ENCODE data around the gene ESPL1.
A peak's percentile ranks its signal among the peaks of the same experiment; 100 is the strongest.
"Not testable (repeated sequence)": the region's sequence is repeated elsewhere in the genome, so short reads cannot be mapped to it uniquely, and the experiment has no call there.

The ESPL1 gene

DNA sequence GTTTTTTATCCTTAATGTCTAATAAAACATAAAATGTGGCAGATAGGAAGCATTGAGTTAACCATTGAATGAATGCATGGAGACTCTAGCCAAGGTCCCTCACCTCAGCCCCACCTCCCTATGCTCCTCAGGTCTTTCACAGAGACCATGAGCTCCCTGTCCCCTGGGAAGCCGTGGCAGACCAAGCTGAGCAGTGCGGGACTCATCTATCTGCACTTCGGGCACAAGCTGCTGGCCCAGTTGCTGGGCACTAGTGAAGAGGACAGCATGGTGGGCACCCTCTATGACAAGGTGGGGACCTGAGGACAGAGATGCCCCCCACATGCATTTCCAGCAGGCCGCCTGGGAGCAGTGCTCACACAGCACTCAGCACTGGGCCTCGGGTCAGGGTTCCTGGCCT is 34.8 kb downstream of the ESPL1 start:
- DNase-seq, result no peak

DNA sequence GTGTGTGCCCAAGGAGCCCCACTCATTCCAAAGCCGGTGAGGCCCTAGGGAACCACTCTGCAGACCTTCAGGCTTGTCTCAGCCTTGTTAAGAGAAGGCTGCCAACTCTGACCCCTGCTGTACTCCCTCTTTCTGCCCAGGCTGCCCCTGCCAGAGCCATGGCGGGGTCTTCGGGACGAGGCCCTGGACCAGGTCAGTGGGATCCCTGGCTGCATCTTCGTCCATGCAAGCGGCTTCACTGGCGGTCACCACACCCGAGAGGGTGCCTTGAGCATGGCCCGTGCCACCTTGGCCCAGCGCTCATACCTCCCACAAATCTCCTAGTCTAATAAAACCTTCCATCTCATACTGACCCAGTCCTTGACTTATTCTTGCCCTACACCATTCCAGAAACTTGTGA is 38.7 kb downstream of the ESPL1 start:
- no peak for DNase-seq

DNA sequence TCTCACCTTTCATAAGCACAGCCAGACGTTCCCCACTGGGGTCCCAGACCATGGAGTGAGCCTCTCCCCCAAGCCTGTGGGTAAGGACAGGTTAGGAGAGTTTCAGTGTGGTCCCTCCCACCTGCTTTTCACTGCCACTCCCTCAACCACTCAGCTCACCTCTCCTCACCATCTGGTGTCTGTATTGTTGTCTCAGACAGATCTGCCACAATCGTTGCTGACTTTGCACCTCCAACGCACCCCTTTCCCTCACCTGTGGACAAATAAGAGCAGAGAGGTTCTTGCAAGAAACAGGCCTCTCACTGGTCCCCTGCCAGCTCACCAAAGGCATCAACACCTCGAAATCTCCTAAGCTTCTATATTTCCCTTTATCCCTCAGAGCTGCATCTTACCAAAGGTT is 40.2 kb downstream of the ESPL1 start:
- no peak for DNase-seq

DNA sequence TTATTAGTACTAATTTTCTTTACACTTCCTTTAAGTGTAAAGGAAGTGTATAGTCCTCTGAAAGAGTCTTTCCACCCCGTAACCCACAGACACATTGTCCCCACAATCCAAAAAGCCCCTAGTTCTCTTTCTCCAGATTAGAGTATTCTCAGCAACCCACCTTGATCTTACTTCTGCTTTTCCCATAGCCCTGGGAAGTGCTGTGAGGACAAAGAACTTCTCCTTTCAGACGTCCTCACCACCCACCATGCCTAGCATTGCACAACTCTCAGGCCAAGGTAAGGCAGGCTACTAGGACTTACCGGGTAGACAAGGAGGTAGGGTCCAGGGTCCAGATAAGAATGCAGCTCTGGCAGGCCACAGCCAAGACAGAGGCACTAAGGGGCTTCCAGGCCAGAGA is 45.9 kb downstream of the ESPL1 start:
- no peak for DNase-seq

DNA sequence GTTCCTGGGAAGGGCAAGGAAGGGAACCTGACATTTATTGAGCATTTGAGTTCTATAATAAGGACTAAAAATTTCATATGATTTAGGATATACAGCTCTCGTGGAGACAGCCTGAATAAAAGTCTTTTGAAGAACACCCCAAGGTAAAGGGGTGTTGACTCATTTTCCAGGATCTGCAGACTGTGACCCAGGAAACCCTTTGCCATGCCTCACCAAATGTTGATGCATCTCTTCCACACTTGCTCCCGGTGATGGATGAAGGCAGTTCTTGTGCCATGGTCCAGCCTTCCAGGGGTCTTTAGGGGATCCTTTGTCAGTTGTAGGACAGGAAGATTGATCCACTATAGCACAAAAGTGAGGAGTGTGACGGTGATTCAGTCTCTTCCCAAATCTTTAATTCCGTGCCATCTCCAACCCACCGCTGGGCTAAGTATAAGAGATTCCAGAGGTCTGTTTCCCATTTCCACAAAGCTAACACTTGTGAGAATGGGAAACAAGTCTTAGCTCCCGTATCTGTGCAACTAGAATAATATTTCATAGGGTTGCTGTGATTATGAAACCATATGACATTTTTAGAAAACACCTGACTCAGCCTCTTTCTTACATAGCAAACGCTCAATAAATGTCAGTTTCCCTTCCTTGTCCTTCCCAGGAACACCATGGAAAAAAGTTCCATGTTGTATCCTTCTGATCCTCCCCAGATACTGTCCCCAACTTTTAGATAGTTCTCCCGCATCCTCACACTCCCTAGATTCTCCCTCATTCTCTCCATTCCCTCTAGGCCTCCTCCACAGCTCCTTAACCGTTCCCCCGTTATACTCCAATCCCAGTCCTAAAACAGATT is 52.5 kb downstream of the ESPL1 start:
- DNase-seq, result no peak

DNA sequence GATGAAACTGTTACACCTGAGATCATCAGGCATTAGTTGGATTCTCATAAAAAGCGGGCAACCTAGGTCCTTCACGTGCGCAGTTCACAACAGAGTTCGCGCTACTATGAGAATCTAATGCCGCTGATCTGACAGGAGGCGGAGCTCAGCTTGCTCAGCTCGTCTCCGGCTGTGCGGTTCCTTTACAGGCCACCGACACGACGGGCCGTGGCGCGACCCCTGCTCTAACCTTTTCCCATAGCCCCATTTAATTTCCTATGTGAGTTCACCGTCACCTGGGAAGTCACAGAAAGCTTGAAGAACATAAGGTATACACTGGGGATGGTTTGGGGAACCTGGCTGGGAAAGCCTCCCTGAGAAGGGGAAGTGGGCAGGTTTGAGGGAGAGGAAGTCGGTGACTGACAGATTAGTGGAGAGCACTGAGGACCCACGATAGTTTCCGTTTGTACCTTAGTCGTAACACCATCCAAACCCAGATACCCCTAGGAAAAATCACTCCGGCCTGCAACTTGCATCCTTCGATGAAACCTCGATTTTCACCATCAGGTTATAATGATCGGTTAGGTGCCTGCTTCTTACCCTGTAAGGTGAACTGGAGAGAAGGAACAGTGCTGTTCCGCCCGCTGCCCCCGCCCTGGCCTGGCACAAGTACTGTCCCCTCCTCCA is 56.1 kb downstream of the ESPL1 start:
- DNase-seq, result peak in 1 of 2 donors; percentile 42

DNA sequence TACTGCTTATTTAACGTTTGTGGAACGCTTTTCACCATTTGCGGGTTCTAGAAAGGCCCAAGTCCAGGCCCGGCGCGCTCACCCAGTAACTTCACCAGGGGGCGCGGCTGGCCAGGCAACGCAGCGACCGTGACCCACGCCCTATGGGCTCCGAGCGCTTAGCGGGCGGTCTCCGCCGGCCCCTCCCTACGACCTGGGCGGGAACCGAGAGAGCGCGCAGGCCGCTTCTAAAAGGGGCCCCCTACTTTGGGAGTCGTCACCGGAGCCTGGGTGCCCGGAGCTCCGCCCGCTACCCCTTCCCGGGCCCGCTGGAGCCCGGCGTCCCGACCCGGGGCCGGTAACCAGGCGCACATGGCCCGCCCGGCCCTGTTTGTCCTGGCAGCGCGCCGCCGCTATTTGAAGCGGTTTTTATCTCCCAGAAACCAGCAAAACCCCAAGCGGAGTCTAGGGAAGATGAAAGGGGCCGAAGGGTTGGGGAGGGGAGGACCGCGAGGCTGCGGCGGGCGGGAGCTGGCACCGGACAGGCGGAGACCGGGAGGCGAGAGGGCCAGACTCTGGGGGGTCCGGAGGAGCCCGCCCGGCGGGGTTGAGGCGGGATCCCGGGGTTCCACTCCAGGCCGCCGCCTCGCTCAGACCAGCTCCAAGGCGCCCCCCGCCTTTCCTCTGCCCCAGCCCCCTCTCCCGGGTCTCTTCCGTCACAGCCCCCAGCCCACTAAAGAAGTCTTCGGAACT is 56.8 kb downstream of the ESPL1 start:
- peak; percentile 91 for DNase-seq

DNA sequence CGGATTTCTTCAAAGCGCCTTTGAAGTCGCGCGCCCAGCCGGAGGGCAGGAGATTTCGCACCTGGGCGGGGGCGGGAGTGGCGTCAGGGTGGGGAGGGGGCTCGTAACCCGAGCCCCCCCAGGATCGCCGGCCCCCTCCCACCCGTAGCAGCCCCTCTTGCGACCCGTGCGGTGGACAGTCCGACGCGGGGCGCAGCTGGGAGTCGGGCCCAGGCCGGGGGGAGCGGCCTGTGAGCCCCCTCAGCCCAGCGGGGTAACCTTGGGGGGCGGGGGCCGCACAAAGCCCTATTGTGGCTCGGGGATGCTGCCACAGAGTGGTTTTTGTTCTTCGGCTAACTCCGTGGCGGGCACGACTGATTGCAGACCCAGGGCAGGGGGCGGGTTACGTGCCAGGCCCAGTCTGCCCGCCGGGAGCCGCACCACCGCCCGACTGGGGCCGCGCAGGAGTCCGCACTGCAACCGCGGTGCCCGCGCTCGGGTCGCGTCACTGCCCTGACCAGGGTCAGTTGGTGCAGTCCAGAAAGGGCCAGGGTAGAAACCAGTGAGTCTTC is 57.5 kb downstream of the ESPL1 start:
- peak; percentile 84 to 89 for DNase-seq

DNA sequence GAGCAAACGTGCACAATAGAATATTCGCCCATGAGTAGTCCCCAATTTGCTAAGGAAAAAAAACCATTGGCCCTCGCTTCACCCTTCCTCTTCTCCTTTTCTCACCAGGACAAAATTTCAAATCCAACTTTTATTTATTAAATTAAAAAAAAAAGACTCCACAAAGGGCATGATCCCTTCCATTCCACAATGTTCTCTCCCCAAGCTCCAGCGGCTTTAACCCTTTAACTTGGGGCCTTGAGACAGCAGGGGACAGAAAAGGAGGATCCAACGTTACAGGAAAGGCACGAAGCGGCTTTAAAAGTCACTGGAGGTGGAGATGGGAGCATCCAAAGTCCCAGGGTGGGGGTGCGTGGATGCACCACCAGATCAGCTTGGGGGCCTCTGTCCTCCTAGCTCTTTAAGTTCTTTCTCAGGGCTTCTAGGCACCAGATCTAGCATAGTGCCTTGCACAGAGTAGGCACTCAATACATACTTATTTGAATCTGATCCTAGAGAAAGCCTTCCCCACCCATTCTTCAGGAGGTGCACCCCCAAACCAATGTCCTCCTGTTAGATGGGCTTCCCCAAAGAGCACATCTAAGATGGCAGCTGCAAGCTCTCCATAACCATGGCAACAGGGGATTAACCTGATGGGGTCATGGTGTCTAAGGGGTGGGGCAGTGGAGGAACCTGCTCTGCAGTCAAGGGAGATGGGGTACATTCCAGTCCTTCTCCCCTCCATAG is 58.5 kb downstream of the ESPL1 start:
- DNase-seq, result no peak

DNA sequence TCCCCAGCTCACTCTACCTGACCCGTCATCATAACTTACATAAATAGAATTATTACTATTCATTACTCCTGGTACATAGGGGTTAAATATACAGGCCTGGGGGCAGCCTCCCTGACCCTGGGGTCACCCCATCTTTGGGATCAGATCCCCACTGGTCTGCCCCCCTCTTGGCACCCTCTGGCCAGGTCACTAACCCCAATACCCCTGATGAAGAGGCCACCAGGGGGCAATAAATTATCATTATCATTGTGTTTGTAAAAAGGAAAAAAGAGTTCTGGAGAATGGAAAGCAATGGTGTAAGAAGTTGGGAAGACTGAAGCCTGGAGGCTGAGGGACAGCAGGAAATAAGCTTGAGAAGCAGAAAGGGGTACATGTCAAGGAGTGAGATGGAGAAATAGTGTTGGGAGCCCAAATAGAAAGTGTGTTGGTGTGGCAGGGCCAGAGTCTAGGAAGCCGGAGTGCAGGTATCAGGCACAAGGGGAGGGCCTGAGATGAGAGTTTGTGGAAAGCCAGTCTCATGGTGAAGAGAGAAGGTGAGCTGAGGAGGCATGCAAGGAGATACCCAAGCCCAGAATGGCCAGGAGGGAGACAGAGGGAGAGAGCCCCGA is 59.4 kb downstream of the ESPL1 start:
- DNase-seq, result no peak

DNA sequence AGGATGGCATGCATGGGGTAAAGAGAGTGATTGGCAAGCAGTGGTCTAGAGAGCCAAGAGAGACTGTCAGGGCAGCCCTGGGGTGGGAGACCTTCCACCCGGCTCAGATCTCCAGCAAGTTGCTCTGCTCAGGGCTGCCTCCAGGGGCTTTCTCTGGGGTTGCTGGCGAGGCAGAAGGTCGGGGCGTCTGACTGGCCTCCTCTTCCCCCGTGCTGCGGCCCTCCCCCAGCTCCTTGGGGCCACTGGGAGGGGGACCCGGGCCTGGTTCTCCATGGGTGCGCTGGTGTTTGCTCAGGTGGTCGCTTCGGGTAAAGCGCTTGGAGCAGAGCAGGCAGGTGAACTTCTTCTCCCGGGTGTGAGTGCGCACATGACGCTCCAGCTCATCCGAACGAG is 59.9 kb downstream of the ESPL1 start:
- no peak for DNase-seq

DNA sequence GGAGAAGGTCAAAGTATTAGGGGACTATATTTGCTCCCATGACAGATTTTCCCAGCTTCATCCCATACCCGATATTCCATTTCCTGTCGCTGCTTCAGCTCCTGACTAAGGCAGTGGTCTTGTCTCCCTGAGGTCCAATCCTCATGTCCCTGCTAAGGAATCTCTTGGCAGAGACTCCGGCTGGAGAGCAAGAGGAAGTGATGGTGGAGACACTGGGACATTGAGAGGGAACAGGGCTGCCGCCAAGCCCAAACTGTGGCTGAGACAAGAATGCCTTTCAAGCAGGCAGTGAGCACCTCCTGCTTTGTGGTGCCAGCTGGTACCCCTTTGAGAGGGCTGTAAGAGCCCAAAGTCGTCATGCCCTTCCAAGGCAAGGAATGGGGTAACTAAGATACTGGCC is 62.6 kb downstream of the ESPL1 start:
- no peak for DNase-seq

DNA sequence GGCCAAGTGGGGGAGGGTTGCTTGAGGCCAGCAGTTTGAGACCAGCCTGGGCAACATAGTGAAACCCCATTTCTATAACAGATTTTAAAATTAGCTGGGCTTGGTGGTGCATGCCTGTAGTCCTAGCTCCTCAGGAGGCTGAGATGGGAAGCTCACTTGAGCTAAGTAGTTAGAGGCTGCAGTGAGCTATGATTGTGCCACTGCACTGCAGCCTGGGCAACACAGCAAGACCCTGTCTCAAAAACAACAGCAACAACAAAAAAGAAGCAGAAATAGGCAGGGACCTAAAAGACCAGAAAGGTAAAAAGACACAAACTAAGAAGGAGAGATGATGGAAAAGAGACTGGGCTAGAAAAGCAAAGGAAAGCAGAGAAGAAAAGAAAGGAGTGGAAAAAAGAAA is 64.2 kb downstream of the ESPL1 start:
- DNase-seq, result not testable (repeated sequence)

DNA sequence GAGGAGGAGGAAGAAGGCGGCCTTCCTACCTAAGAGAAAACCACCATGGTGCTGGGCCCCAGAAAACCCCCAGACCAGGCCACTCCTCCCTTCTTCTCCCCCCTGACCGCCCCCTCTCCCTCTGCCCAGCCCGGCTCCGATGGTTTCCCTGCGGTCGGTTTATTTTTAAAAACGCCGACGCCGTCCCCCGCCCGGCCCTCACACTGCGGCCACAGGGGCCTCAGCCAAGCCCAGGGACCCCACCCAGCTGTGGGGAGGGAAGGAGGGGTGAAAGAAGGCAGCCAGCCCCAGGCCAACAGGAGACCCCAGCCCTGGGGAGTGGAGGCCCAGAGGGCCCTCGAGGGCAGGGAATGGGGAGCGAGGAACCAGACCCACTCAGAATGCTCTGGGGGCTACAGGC is 64.6 kb downstream of the ESPL1 start:
- DNase-seq, result no peak

DNA sequence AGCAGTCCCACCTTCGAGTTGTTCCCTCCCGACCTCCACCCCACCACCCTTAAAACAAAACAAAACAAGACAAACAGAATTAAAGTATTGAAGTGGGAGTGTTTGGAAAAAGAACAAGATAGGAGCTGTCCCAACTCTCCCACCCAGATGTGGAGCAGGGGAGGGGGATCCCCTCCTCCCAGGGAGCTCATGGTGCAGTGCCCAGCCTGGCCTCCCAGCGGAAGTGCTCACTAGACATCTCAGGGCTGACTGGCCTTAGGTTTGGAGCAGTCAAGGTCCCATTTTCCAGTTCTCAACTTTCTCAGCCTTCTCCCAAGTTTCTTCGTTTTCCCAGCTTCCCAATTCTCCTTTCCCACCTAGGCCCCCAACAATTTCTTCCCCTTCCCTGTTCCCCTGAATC is 65.2 kb downstream of the ESPL1 start:
- no peak for DNase-seq

DNA sequence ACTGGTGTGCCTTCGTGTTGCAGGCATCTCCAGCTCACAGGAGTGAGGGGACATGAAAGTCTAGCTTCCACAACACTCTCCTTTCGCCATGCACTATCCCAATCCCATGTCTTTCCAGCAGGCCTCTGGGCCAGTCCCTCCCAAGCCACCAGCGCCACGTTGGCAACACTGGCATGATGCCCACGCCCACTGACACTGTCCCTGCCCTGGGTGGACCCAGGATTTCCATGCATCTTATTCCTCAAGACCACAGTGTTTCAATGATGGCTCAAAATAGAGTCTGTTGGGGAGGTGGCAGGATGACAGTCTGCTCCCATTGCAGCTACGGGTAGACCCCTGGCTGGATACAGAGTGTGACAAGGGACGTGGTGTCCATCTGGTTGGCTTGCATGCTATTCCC is 65.7 kb downstream of the ESPL1 start:
- no peak for DNase-seq

DNA sequence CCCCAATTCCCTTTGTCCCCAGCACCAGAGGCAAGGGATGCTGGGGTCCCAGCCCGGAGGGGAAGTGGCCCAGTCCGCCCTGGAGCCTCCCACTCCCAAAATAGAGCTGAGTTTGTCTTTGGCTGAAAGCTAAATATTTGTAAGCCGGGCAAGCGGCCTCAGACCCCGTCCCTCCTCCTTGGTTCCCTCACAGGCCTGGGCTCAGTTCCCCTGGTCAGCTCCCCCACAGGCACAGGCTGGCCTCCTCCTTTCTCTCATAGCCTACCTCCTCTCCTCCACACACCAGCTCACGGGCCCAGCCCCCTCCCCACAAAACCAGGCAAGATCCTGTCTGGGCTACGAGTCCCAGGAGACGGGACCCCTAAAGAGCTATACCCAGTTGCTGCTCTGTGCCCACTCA is 66.7 kb downstream of the ESPL1 start:
- no peak for DNase-seq

DNA sequence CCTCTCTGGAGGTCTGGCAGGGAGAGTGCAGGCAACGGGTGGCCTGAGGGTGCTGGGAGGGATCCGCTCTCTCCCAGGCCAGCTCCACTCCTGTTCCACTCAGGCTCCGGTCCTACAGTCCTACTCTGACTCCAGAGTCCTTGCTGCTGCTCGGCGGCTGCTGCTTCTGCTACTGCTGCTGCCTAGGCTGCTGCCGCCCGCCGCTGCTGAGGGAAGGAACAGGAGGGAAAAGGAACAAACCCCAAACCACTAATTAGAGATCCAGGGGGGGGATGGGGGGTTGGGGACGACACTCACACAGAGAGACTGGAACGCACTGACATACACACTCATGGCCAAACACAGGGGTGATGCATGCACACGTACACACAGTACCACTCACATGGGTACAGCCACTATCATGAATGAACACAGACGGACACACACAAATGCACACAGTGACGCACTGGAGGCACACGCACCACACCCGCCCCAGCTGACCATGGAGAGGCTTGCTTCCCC is 68.1 kb downstream of the ESPL1 start, which contains the start of gene SP7:
TSS of gene SP7 (minus strand) at position 174 of the 501 bp plus-strand sequence. CDS start 708 bp downstream, outside the sequence.
- no peak for DNase-seq

DNA sequence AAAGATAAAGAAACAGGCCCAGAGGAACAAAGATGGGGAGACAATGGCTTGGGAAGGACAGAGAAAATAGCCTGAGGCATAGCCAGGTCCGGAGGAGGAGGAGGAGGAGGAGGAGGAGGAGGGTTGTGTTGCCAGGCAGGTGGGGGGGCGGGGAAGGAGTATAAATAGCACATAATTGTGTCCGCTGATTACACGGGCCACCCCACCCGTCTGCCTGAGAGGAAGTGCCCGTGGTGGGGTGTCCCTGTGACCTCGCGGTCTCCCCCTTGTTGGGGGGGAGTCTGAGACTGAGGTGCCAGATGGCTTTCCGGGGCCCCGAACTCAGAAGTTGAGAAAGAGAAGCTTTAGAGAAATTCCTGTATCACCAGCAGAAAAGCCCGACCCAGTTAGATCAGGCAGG is 69.9 kb downstream of the ESPL1 start:
- no peak for DNase-seq

DNA sequence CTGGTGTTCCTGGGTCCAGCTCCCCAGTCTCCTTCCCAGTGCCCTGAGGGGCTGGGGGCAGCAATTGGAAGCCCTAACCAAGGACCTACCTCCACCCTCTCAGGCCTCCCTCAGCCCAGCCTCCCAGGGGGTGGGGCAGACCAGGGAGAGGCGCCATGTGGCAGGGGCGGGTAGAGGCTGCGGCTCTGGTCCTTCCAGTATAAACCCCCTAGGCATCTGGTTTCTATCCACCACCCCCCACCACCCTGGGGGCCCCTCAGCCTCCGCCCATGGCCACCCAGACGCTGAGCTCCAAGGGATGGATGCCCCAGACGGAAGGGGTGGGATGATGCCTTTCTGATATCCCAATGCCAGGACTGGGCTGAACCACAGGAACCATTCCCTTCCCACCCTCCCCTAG is 70.8 kb downstream of the ESPL1 start:
- DNase-seq, result no peak

DNA sequence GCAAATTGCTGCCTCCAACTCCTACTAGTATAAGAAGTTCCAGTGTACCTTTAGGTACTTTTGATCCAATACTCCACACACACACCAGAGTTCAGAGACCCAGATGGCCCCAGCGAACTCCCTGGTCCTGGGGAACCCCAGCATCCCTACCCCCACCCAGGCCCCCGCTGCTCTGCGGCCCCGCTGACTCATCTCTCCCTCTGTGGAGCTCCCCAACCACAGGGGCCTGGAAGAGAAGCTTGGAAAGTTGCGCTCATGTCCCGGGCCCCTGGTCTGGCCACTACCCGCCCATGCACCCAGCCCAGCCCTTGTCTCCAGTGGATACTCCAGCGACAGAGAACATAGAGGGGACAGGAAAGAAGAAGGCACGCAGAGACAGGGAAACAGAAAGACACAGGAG is 72.3 kb downstream of the ESPL1 start:
- DNase-seq, result no peak

All from hippocampal formation (tissue), 2 donors.